Midbrain (tissue), 1 donor: ENCODE data around the gene OR11H6.
"Not testable (repeated sequence)": the region's sequence is repeated elsewhere in the genome, so short reads cannot be mapped to it uniquely, and the experiment has no call there.

Experiments
- DNase-seq: peaks from one replicate; lab custom pipeline; 2025; lab: John Stamatoyannopoulos, UW

OR11H6 gene

GRCh38 chr14:20264361-20264760, 40.9 kb downstream of the OR11H6 start:
- DNase-seq, result not testable (repeated sequence)

- DNase-seq, result no peak
These were observed 50.6 kb downstream of the OR11H6 start for GRCh38 chr14:20274062-20274461.
